Measurements from ENCODE around the gene ATP1A1.

DNA sequence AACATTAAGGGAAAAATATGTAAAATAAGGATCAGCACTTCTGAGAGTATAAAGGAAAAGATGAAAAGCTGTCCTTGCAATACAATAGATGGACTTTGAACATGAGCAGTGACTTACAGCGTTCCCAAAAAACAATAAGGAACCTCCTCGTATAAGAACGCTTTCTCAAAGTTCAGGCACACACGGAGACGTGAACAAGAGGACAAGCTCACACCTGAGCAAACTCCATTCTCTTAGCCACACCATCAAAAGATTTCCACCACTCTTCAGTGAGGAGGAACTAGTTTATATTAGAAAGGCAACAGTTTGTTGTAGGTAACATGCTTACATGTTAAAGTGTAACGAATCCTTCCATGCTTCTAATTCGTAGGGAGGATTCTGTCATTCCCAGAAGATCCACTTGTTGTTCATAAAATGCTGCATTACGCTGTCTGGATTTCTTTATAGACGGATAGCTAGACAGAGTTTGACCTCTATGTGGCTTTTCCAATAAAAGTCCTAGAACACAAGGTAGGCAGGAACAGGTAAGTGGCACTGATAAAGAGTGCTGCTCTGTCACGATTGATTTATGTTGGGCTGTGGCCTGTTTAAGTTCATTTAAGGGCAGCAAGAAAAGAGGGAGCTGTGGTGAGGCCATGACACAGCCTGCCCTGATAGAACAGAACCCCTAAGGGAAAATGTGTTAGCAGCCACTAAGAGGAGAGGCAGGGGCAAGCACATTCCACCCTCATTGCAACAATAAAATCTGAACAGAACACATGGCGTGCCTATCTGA is 37.0 kb upstream of the ATP1A1 start:
- TF ChIP-seq, protein P1, sequence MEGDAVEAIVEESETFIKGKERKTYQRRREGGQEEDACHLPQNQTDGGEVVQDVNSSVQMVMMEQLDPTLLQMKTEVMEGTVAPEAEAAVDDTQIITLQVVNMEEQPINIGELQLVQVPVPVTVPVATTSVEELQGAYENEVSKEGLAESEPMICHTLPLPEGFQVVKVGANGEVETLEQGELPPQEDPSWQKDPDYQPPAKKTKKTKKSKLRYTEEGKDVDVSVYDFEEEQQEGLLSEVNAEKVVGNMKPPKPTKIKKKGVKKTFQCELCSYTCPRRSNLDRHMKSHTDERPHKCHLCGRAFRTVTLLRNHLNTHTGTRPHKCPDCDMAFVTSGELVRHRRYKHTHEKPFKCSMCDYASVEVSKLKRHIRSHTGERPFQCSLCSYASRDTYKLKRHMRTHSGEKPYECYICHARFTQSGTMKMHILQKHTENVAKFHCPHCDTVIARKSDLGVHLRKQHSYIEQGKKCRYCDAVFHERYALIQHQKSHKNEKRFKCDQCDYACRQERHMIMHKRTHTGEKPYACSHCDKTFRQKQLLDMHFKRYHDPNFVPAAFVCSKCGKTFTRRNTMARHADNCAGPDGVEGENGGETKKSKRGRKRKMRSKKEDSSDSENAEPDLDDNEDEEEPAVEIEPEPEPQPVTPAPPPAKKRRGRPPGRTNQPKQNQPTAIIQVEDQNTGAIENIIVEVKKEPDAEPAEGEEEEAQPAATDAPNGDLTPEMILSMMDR (IDR thresholded peaks at IDR 0.05; ENCODE audit: extremely low read depth in 1 of 2, insufficient read depth in 1 of 2, low read depth in 1 of 2, low read length in 2 of 2): no peak
- TF ChIP-seq POLR2A (IDR thresholded peaks at IDR 0.05; ENCODE audit: low read depth, low read length): no peak
- TF ChIP-seq GATA2 (IDR thresholded peaks at IDR 0.05; ENCODE audit: insufficient read depth, insufficient read length, low read depth, low read length): no peak
- TF ChIP-seq EZH2 (IDR thresholded peaks at IDR 0.05; ENCODE audit: borderline replicate concordance, low read depth, low read length, severe bottlenecking): no peak
